ENCODE results near the gene MRAP. TPM values are rescaled to one million over a fixed set of nuclear protein-coding genes. Genes with fewer than 3 reads are reported as not detected.

MRAP gene
- total RNA-seq, 1 experiment from 2014 or later, result not detected

DNA sequence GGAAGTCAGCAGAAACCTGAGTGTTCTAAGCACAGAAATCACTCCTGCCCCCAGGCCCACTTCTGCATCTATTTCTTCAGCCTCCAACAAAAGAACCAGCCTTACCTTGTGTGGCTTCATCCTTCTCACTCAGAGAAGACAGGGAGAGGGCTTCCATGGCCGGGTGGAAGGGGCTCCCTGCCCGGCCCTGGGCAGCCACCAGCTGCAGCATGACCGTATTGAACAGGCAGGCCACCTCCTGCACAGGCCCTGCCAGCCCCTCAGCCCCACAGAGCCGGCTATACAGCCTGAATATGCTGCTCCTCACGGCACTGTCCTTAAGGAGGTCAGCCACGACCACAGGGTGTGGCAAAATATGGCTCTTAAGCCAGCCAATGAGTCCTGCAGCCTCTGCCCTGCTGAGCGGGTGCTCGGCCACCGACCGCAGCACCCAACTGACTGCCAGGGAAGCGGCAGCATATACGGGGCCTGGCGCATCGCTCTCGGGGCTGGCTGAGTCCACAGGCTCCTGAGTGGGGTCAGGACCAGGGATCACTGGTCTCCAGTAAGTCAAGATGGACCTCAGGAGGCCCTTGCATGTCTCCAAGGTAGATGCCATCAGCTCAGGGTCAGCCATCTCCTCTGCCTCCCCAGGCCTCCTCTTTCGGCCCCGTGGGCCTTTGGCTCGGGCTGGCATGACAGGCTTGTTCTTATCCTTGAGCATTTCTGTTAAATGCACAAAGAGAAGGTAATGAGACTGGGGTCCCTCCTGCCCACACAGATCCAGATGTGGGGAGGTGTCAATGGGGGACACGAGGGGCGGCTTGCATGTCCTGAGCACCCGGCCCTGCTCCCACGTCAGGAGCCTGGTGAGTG, 17.9 kb downstream of the MRAP start:
- intact Hi-C loops (cut with micrococcal nuclease; ENCODE audit: unreplicated experiment), result no loop called here
- CTCF ChIA-PET, result interaction anchor here (0.8 to 0.9 kb wide), 2 partner anchors 10 to 16 kb away, joined by 3 read pairs; no protein-coding TSS in a partner anchor
- Mint-ChIP-seq H3K27ac (ENCODE audit: unreplicated experiment) (no peak overlapping the region), H3K9me3 (ENCODE audit: low read depth, unreplicated experiment) (no peaks in the 10 kb centered on the region), H3K27me3 (ENCODE audit: unreplicated experiment) (no peaks in the 10 kb centered on the region), H3K36me3 (ENCODE audit: insufficient read depth, unreplicated experiment) (peaks cover 14% of the 10 kb centered on the region), H3K4me3 (ENCODE audit: low read depth, unreplicated experiment) (no peak overlapping the region), H3K4me1 (ENCODE audit: low read depth, unreplicated experiment) (no peaks in the 10 kb centered on the region)
- no peak for TF ChIP-seq CTCF (IDR thresholded peaks at IDR 0.05; ENCODE audit: unreplicated experiment)
- no TSS peak for BruUV-seq (replicated peaks)
- no peak for DNase-seq

- no peak for DNase-seq
- no peaks in the 10 kb centered on the region for H3K9me3 Mint-ChIP-seq (ENCODE audit: low read depth, unreplicated experiment)
- no TSS peak for BruUV-seq (replicated peaks)
- intact Hi-C loops (cut with micrococcal nuclease; ENCODE audit: unreplicated experiment), result no loop called here
- peaks cover 6% of the 10 kb centered on the region for H3K4me1 Mint-ChIP-seq (ENCODE audit: low read depth, unreplicated experiment)
- no peak for TF ChIP-seq CTCF (IDR thresholded peaks at IDR 0.05; ENCODE audit: unreplicated experiment)
- H3K27ac Mint-ChIP-seq (ENCODE audit: unreplicated experiment), result no peak overlapping the region
- H3K36me3 Mint-ChIP-seq (ENCODE audit: insufficient read depth, unreplicated experiment), result peaks cover 13% of the 10 kb centered on the region
- CTCF ChIA-PET, result interaction anchor here (0.8 to 0.9 kb wide), 2 partner anchors 11 to 14 kb away, joined by 3 read pairs; no protein-coding TSS in a partner anchor
- no peaks in the 10 kb centered on the region for H3K27me3 Mint-ChIP-seq (ENCODE audit: unreplicated experiment)
- no peak overlapping the region for H3K4me3 Mint-ChIP-seq (ENCODE audit: low read depth, unreplicated experiment)
Measured at GRCh38 chr21:32317726-32318125, 19.1 kb downstream of the MRAP start.

GRCh38 chr21:32319012-32319411, 20.4 kb downstream of the MRAP start:
- Mint-ChIP-seq H3K4me1 (ENCODE audit: low read depth, unreplicated experiment) (peaks cover 13% of the 10 kb centered on the region), H3K9me3 (ENCODE audit: low read depth, unreplicated experiment) (no peaks in the 10 kb centered on the region), H3K27ac (ENCODE audit: unreplicated experiment) (no peak overlapping the region), H3K36me3 (ENCODE audit: insufficient read depth, unreplicated experiment) (peaks cover 18% of the 10 kb centered on the region), H3K27me3 (ENCODE audit: unreplicated experiment) (no peaks in the 10 kb centered on the region), H3K4me3 (ENCODE audit: low read depth, unreplicated experiment) (no peak overlapping the region)
- CTCF ChIA-PET, result no interaction called here
- no peak for TF ChIP-seq CTCF (IDR thresholded peaks at IDR 0.05; ENCODE audit: unreplicated experiment)
- DNase-seq, result no peak
- intact Hi-C loops (cut with micrococcal nuclease; ENCODE audit: unreplicated experiment), result no loop called here
- BruUV-seq (replicated peaks), result no TSS peak

DNA sequence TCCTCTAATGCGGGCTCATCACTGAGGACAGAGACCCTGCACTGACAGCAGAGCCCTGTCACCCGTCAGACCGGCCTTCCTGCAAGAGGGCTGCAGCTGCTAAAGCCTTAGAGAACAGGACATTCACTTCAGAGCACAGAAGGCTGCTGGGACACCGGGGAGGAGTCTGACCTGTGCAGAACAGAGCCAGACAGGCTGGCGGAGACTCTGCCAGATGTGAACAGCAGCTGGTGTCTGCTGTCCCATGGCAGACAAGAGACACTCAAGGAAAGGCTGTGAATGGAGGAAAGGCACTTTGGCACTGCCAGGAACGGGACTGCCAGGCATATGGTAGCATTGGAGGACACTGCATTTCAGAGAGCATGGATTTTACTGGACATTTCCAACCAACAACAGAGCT, 21.4 kb downstream of the MRAP start:
- CTCF ChIA-PET, result no interaction called here
- no peak overlapping the region for H3K4me3 Mint-ChIP-seq (ENCODE audit: low read depth, unreplicated experiment)
- TF ChIP-seq CTCF (IDR thresholded peaks at IDR 0.05; ENCODE audit: unreplicated experiment), result no peak
- peaks cover 13% of the 10 kb centered on the region for H3K4me1 Mint-ChIP-seq (ENCODE audit: low read depth, unreplicated experiment)
- no peaks in the 10 kb centered on the region for H3K27me3 Mint-ChIP-seq (ENCODE audit: unreplicated experiment)
- DNase-seq, result no peak
- H3K36me3 Mint-ChIP-seq (ENCODE audit: insufficient read depth, unreplicated experiment), result peaks cover 20% of the 10 kb centered on the region
- H3K9me3 Mint-ChIP-seq (ENCODE audit: low read depth, unreplicated experiment), result no peaks in the 10 kb centered on the region
- no peak overlapping the region for H3K27ac Mint-ChIP-seq (ENCODE audit: unreplicated experiment)
- BruUV-seq (replicated peaks), result no TSS peak
- intact Hi-C loops (cut with micrococcal nuclease; ENCODE audit: unreplicated experiment), result no loop called here
